ENCODE measurements around the gene CEP85.
"Not testable (repeated sequence)": the region's sequence is repeated elsewhere in the genome, so short reads cannot be mapped to it uniquely, and the experiment has no call there.

The CEP85 gene

GRCh38 chr1:26290122-26290881 lies 56.3 kb downstream of the CEP85 start:
- DNase-seq (ENCODE audit: low spot score) = no peak
- H3K27ac ChIP-seq = peak overlapping the region; percentile 56
- CTCF ChIA-PET = interaction anchor here (0.8 kb wide), 1 partner anchor 101 kb away, joined by 3 read pairs; no protein-coding TSS in a partner anchor
- no peak for TF ChIP-seq CTCF (conservative IDR thresholded peaks at IDR 0.05; ENCODE audit: low read depth)
- POLR2A ChIA-PET (ENCODE audit: low non-redundant PET) = no interaction called here

- CTCF ChIA-PET = no interaction called here
- TF ChIP-seq CTCF (conservative IDR thresholded peaks at IDR 0.05; ENCODE audit: low read depth) = no peak
- peak overlapping the region; percentile 56 for H3K27ac ChIP-seq
- DNase-seq (ENCODE audit: low spot score) = no peak
- POLR2A ChIA-PET (ENCODE audit: low non-redundant PET) = no interaction called here
Measured at GRCh38 chr1:26290882-26291261, 56.9 kb downstream of the CEP85 start.

GRCh38 chr1:26291433-26291832 lies 57.4 kb downstream of the CEP85 start:
- no peak for TF ChIP-seq CTCF (conservative IDR thresholded peaks at IDR 0.05; ENCODE audit: low read depth)
- ChIA-PET POLR2A (ENCODE audit: low non-redundant PET) (no interaction called here), CTCF (no interaction called here)
- H3K27ac ChIP-seq = peak overlapping the region; percentile 56; the same call in 1 of the 2 replicates
- DNase-seq (ENCODE audit: low spot score) = no peak

- DNase-seq (ENCODE audit: low spot score) = no peak
- peak overlapping the region; percentile 56; the same call in 1 of the 2 replicates for H3K27ac ChIP-seq
- ChIA-PET CTCF (no interaction called here), POLR2A (ENCODE audit: low non-redundant PET) (no interaction called here)
- no peak for TF ChIP-seq CTCF (conservative IDR thresholded peaks at IDR 0.05; ENCODE audit: low read depth)
Measured at GRCh38 chr1:26291939-26292338, 57.9 kb downstream of the CEP85 start.

- POLR2A ChIA-PET (ENCODE audit: low non-redundant PET); H3K27ac ChIP-seq; DNase-seq (ENCODE audit: low spot score); CTCF ChIA-PET: not testable (repeated sequence)
Measured at GRCh38 chr1:26292735-26293134, 58.7 kb downstream of the CEP85 start.

- no peak for TF ChIP-seq CTCF (conservative IDR thresholded peaks at IDR 0.05; ENCODE audit: low read depth)
- CTCF ChIA-PET = interaction anchor here (0.6 kb wide), 1 partner anchor 1777 kb away, joined by 3 read pairs; no protein-coding TSS in a partner anchor
- DNase-seq (ENCODE audit: low spot score) = no peak
Measured at GRCh38 chr1:26293911-26294463, 60.0 kb downstream of the CEP85 start.

More at GRCh38 chr1:26293911-26294463, 60.0 kb downstream of the CEP85 start:
- POLR2A ChIA-PET (ENCODE audit: low non-redundant PET) = no interaction called here
- H3K27ac ChIP-seq = peak overlapping the region; percentile 13

Measured in RWPE1 (cell line).